NB4 (cell line): ENCODE results near the gene CTNNA3.

ENCODE experiments used
- MYC ChIP-seq: IDR thresholded peaks from 2 replicates; pipeline ENCODE4 v1.6.1; 2011; ENCODE audit warnings: low read depth, low read length
- POLR2A ChIP-seq: IDR thresholded peaks from 2 replicates; pipeline ENCODE4 v1.6.1; 2011; ENCODE audit warnings: mild to moderate bottlenecking; ENCODE audit not compliant: insufficient read length; ENCODE audit errors: extremely low read depth
- TF ChIP-seq, protein P1 (sequence below): IDR thresholded peaks from one replicate; pipeline ENCODE4 v1.5.1; 2012; ENCODE audit warnings: low read depth, low read length
- TF ChIP-seq, protein P2 (sequence below): IDR thresholded peaks from 2 replicates; pipeline ENCODE4 v1.6.1; 2011; ENCODE audit warnings: low read depth, low read length

DNA sequence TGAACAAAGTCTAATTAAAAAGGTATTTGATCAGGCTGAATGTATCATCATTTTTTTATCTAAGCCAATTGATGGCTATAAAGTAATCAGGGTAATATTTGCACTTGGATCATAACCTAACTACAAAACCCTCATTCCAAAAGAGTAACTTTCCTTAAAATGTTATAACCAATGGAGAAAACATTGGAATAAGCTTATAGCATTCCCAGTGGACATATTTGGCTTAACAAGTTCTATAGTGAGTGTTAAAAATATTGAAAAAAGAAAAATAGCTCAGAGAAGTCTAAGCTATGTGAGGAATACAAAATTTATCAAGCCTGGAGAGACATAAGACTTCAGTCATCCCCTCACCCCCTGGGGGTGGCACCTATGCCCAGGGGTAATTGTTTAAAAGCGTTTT lies 411.4 kb downstream of the CTNNA3 start:
- TF ChIP-seq POLR2A (no peak), MYC (no peak)
- TF ChIP-seq, protein P1, sequence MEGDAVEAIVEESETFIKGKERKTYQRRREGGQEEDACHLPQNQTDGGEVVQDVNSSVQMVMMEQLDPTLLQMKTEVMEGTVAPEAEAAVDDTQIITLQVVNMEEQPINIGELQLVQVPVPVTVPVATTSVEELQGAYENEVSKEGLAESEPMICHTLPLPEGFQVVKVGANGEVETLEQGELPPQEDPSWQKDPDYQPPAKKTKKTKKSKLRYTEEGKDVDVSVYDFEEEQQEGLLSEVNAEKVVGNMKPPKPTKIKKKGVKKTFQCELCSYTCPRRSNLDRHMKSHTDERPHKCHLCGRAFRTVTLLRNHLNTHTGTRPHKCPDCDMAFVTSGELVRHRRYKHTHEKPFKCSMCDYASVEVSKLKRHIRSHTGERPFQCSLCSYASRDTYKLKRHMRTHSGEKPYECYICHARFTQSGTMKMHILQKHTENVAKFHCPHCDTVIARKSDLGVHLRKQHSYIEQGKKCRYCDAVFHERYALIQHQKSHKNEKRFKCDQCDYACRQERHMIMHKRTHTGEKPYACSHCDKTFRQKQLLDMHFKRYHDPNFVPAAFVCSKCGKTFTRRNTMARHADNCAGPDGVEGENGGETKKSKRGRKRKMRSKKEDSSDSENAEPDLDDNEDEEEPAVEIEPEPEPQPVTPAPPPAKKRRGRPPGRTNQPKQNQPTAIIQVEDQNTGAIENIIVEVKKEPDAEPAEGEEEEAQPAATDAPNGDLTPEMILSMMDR, result no peak
- TF ChIP-seq, protein P2, sequence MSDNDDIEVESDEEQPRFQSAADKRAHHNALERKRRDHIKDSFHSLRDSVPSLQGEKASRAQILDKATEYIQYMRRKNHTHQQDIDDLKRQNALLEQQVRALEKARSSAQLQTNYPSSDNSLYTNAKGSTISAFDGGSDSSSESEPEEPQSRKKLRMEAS, result no peak
